ENCODE results near the gene LPIN1. TPM values are rescaled to one million over a fixed set of nuclear protein-coding genes. Genes with fewer than 3 reads are reported as not detected.
"Not testable (repeated sequence)": the region's sequence is repeated elsewhere in the genome, so short reads cannot be mapped to it uniquely, and the experiment has no call there.

LPIN1 gene
- total RNA-seq, 1 donor from 2014 or later = 23.4 TPM

DNA sequence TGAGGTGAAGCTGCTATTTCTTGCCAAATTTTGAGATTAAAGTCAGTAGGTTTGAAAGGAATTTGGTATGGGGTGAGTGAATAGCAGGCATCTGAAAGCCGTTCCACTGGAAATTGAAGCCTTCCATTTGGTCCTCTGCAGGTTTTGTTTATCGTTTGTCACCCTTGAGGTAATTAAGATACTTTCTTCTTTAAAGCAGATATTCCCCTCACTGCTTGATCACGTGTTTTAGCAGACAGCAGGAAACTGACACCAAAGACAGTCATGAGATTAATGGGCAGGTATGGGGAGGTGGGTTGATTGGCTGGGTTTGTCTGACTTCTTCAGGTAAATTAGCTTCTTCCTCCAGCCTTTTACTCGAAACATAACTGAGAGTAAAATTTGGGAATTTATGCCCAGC, 10.7 kb downstream of the LPIN1 start:
- Histone ChIP-seq H2AFZ (ENCODE audit: low read depth, low read length) (no peak overlapping the region), H3K79me2 (ENCODE audit: insufficient read depth, low read length) (peaks cover 72% of the 10 kb centered on the region), H3K27me3 (ENCODE audit: insufficient read depth, low read length) (no peaks in the 10 kb centered on the region), H3K9ac (ENCODE audit: low read length) (no peak overlapping the region), H3K4me1 (ENCODE audit: insufficient read depth, low read length) (peaks cover 15% of the 10 kb centered on the region), H4K20me1 (ENCODE audit: insufficient read depth, low read length) (peaks cover 76% of the 10 kb centered on the region), H3K36me3 (ENCODE audit: insufficient read depth, low read length) (no peaks in the 10 kb centered on the region), H3K4me3 (ENCODE audit: insufficient read depth, low read depth, low read length) (no peak overlapping the region), H3K27ac (ENCODE audit: low read depth, low read length) (no peak overlapping the region), H3K4me2 (ENCODE audit: low read length) (no peak overlapping the region), H3K9me3 (ENCODE audit: insufficient read depth, low read depth, low read length) (no peaks in the 10 kb centered on the region)
- Mint-ChIP-seq H3K27me3 (ENCODE audit: low read depth, unreplicated experiment) (no peaks in the 10 kb centered on the region), H3K9me3 (ENCODE audit: unreplicated experiment) (peaks cover 2% of the 10 kb centered on the region), H3K27ac (ENCODE audit: unreplicated experiment) (no peak overlapping the region), H3K36me3 (ENCODE audit: low read depth, unreplicated experiment) (peaks cover 12% of the 10 kb centered on the region), H3K4me1 (ENCODE audit: low read depth, unreplicated experiment) (peaks cover 14% of the 10 kb centered on the region), H3K4me3 (ENCODE audit: unreplicated experiment) (no peak overlapping the region)
- DNase-seq (ENCODE audit: low read depth) = no peak
- FAIRE-seq = no peak
- TF ChIP-seq CTCF (IDR thresholded peaks at IDR 0.05; ENCODE audit: insufficient read depth, low read depth, low read length) = no peak
- no peak for TF ChIP-seq EZH2 (IDR thresholded peaks at IDR 0.05; ENCODE audit: insufficient read depth, low read length)

GRCh38 chr2:11758187-11758586, 11.8 kb downstream of the LPIN1 start:
- H3K4me2 ChIP-seq (ENCODE audit: low read length) = no peak overlapping the region
- no peak overlapping the region for H3K4me3 ChIP-seq (ENCODE audit: insufficient read depth, low read depth, low read length)
- H3K27me3 Mint-ChIP-seq (ENCODE audit: low read depth, unreplicated experiment) = no peaks in the 10 kb centered on the region
- DNase-seq (ENCODE audit: low read depth) (no peak), FAIRE-seq (no peak)
- H3K27ac ChIP-seq (ENCODE audit: low read depth, low read length) = no peak overlapping the region
- H4K20me1 ChIP-seq (ENCODE audit: insufficient read depth, low read length) = peaks cover 74% of the 10 kb centered on the region
- H3K27me3 ChIP-seq (ENCODE audit: insufficient read depth, low read length) = no peaks in the 10 kb centered on the region
- H3K4me1 Mint-ChIP-seq (ENCODE audit: low read depth, unreplicated experiment) = peaks cover 14% of the 10 kb centered on the region
- no peak overlapping the region for H3K4me3 Mint-ChIP-seq (ENCODE audit: unreplicated experiment)
- H3K9me3 ChIP-seq (ENCODE audit: insufficient read depth, low read depth, low read length) = no peaks in the 10 kb centered on the region
- no peak overlapping the region for H3K9ac ChIP-seq (ENCODE audit: low read length)
- H3K9me3 Mint-ChIP-seq (ENCODE audit: unreplicated experiment) = peaks cover 2% of the 10 kb centered on the region
- no peak overlapping the region for H3K27ac Mint-ChIP-seq (ENCODE audit: unreplicated experiment)
- peaks cover 15% of the 10 kb centered on the region for H3K36me3 Mint-ChIP-seq (ENCODE audit: low read depth, unreplicated experiment)
- H3K36me3 ChIP-seq (ENCODE audit: insufficient read depth, low read length) = no peaks in the 10 kb centered on the region
- peaks cover 15% of the 10 kb centered on the region for H3K4me1 ChIP-seq (ENCODE audit: insufficient read depth, low read length)
- no peak overlapping the region for H2AFZ ChIP-seq (ENCODE audit: low read depth, low read length)
- peaks cover 69% of the 10 kb centered on the region for H3K79me2 ChIP-seq (ENCODE audit: insufficient read depth, low read length)
- TF ChIP-seq EZH2 (IDR thresholded peaks at IDR 0.05; ENCODE audit: insufficient read depth, low read length) (no peak), CTCF (IDR thresholded peaks at IDR 0.05; ENCODE audit: insufficient read depth, low read depth, low read length) (no peak)

DNA sequence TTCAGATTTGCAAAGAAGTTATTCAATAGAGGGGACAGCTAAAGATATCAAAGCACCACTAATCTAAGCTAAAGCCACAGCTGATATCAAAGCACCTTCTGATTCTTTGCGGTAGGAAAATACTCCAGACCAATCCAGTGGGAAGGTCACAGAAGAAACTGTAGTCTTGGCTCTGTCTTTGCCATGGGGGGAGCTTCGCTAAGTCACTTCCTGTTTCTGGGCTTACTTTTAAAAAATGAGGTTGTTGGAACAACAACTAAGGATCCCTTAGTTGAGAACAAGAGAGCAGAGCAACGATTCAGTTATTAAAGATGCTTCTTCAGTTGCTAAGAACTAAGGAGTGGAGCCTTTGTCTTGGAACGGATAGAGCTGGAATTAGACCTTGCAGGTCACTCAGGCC, 12.2 kb downstream of the LPIN1 start:
- H3K9me3 ChIP-seq (ENCODE audit: insufficient read depth, low read depth, low read length) = no peaks in the 10 kb centered on the region
- no peak overlapping the region for H3K27ac Mint-ChIP-seq (ENCODE audit: unreplicated experiment)
- no peak overlapping the region for H2AFZ ChIP-seq (ENCODE audit: low read depth, low read length)
- peaks cover 69% of the 10 kb centered on the region for H3K79me2 ChIP-seq (ENCODE audit: insufficient read depth, low read length)
- DNase-seq (ENCODE audit: low read depth) (no peak), FAIRE-seq (no peak)
- H3K4me2 ChIP-seq (ENCODE audit: low read length) = no peak overlapping the region
- peaks cover 10% of the 10 kb centered on the region for H3K4me1 ChIP-seq (ENCODE audit: insufficient read depth, low read length)
- H3K4me3 ChIP-seq (ENCODE audit: insufficient read depth, low read depth, low read length) = no peak overlapping the region
- no peaks in the 10 kb centered on the region for H3K36me3 ChIP-seq (ENCODE audit: insufficient read depth, low read length)
- H3K9ac ChIP-seq (ENCODE audit: low read length) = no peak overlapping the region
- H4K20me1 ChIP-seq (ENCODE audit: insufficient read depth, low read length) = peaks cover 74% of the 10 kb centered on the region
- peaks cover 2% of the 10 kb centered on the region for H3K9me3 Mint-ChIP-seq (ENCODE audit: unreplicated experiment)
- H3K4me3 Mint-ChIP-seq (ENCODE audit: unreplicated experiment) = no peak overlapping the region
- H3K4me1 Mint-ChIP-seq (ENCODE audit: low read depth, unreplicated experiment) = peaks cover 12% of the 10 kb centered on the region
- H3K27ac ChIP-seq (ENCODE audit: low read depth, low read length) = no peak overlapping the region
- H3K27me3 Mint-ChIP-seq (ENCODE audit: low read depth, unreplicated experiment) = no peaks in the 10 kb centered on the region
- TF ChIP-seq EZH2 (IDR thresholded peaks at IDR 0.05; ENCODE audit: insufficient read depth, low read length) (no peak), CTCF (IDR thresholded peaks at IDR 0.05; ENCODE audit: insufficient read depth, low read depth, low read length) (no peak)
- peaks cover 15% of the 10 kb centered on the region for H3K36me3 Mint-ChIP-seq (ENCODE audit: low read depth, unreplicated experiment)
- no peaks in the 10 kb centered on the region for H3K27me3 ChIP-seq (ENCODE audit: insufficient read depth, low read length)

DNA sequence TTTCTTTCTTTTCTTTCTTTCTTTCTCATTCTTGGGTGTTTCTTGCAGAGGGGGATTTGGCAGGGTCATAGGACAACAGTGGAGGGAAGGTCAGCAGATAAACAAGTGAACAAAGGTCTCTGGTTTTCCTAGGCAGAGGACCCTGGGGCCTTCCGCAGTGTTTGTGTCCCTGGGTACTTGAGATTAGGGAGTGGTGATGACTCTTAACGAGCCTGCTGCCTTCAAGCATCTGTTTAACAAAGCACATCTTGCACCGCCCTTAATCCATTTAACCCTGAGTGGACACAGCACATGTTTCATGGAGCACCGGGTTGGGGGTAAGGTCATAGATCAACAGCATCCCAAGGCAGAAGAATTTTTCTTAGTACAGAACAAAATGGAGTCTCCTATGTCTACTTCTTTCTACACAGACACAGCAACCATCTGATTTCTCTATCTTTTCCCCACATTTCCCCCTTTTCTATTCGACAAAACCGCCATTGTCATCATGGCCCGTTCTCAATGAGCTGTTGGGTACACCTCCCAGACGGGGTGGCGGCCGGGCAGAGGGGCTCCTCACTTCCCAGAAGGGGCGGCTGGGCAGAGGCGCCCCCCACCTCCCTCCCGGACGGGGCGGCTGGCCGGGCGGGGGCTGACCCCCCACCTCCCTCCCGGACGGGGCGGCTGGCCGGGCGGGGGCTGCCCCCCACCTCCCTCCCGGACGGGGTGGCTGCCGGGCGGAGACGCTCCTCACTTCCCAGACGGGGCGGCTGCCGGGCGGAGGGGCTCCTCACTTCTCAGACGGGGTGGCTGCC, 12.9 kb downstream of the LPIN1 start:
- Histone ChIP-seq H4K20me1 (ENCODE audit: insufficient read depth, low read length) (peaks cover 72% of the 10 kb centered on the region), H3K79me2 (ENCODE audit: insufficient read depth, low read length) (peaks cover 69% of the 10 kb centered on the region)
- not testable (repeated sequence) for H3K27ac ChIP-seq (ENCODE audit: low read depth, low read length); H3K27me3 Mint-ChIP-seq (ENCODE audit: low read depth, unreplicated experiment); H3K4me3 Mint-ChIP-seq (ENCODE audit: unreplicated experiment); H3K4me3 ChIP-seq (ENCODE audit: insufficient read depth, low read depth, low read length); FAIRE-seq; H3K4me2 ChIP-seq (ENCODE audit: low read length); H3K27me3 ChIP-seq (ENCODE audit: insufficient read depth, low read length); H3K27ac Mint-ChIP-seq (ENCODE audit: unreplicated experiment); H3K9me3 Mint-ChIP-seq (ENCODE audit: unreplicated experiment); H3K4me1 ChIP-seq (ENCODE audit: insufficient read depth, low read length); H2AFZ ChIP-seq (ENCODE audit: low read depth, low read length); H3K9ac ChIP-seq (ENCODE audit: low read length); H3K36me3 ChIP-seq (ENCODE audit: insufficient read depth, low read length); H3K4me1 Mint-ChIP-seq (ENCODE audit: low read depth, unreplicated experiment); DNase-seq (ENCODE audit: low read depth); H3K9me3 ChIP-seq (ENCODE audit: insufficient read depth, low read depth, low read length)
- peaks cover 17% of the 10 kb centered on the region for H3K36me3 Mint-ChIP-seq (ENCODE audit: low read depth, unreplicated experiment)
